ENCODE data around the gene TTR.

Gene TTR

DNA sequence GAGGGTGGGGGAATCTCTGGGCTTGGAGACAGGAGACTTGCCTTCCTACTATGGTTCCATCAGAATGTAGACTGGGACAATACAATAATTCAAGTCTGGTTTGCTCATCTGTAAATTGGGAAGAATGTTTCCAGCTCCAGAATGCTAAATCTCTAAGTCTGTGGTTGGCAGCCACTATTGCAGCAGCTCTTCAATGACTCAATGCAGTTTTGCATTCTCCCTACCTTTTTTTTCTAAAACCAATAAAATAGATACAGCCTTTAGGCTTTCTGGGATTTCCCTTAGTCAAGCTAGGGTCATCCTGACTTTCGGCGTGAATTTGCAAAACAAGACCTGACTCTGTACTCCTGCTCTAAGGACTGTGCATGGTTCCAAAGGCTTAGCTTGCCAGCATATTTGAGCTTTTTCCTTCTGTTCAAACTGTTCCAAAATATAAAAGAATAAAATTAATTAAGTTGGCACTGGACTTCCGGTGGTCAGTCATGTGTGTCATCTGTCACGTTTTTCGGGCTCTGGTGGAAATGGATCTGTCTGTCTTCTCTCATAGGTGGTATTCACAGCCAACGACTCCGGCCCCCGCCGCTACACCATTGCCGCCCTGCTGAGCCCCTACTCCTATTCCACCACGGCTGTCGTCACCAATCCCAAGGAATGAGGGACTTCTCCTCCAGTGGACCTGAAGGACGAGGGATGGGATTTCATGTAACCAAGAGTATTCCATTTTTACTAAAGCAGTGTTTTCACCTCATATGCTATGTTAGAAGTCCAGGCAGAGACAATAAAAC is 6.5 kb downstream of the TTR start:
- H3K4me3 ChIP-seq (ENCODE audit: low read length): no peak overlapping the region
- no peaks in the 10 kb centered on the region for H3K27me3 ChIP-seq (ENCODE audit: control insufficient read depth, insufficient read depth, low read length)
- no peak overlapping the region for H3K9ac ChIP-seq (ENCODE audit: low read length)
- H3K4me1 ChIP-seq (ENCODE audit: control insufficient read depth, low read depth, low read length): no peaks in the 10 kb centered on the region
- no peak overlapping the region for H3K27ac ChIP-seq (ENCODE audit: low read length)
- H3K36me3 ChIP-seq (ENCODE audit: control insufficient read depth, low read depth, low read length): no peaks in the 10 kb centered on the region
- H3K9me3 ChIP-seq (ENCODE audit: control insufficient read depth, low read depth, low read length): no peaks in the 10 kb centered on the region

- no peaks in the 10 kb centered on the region for H3K9me3 ChIP-seq (ENCODE audit: control insufficient read depth, low read depth, low read length)
- no peaks in the 10 kb centered on the region for H3K27me3 ChIP-seq (ENCODE audit: control insufficient read depth, insufficient read depth, low read length)
- no peaks in the 10 kb centered on the region for H3K4me1 ChIP-seq (ENCODE audit: control insufficient read depth, low read depth, low read length)
- H3K27ac ChIP-seq (ENCODE audit: low read length): no peak overlapping the region
- no peak overlapping the region for H3K9ac ChIP-seq (ENCODE audit: low read length)
- no peak overlapping the region for H3K4me3 ChIP-seq (ENCODE audit: low read length)
- H3K36me3 ChIP-seq (ENCODE audit: control insufficient read depth, low read depth, low read length): no peaks in the 10 kb centered on the region
Measured at GRCh38 chr18:31603315-31603714, 11.6 kb downstream of the TTR start.

- no peaks in the 10 kb centered on the region for H3K27me3 ChIP-seq (ENCODE audit: control insufficient read depth, insufficient read depth, low read length)
- H3K4me1 ChIP-seq (ENCODE audit: control insufficient read depth, low read depth, low read length): peaks cover 6% of the 10 kb centered on the region
Measured at GRCh38 chr18:31606265-31606664, 14.6 kb downstream of the TTR start.

DNA sequence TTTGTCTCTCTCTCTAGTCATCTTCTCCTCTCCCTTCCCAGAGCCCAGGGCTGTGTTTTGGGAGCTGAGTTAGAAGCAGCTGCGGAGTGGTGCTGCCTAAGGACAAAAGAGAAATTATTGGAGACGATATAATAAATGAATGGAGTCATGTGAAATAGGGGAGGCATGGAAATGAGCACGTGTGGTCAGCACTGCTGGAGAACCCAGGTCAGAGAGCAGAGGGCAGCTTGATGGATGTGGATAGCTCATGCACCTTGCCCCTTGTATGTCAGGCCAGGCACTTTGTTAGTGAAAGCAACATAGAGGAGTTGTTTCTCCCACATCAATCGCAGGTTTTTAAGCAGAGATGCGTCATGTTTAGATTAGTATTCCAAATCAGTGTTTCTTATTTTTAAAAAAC is 15.7 kb downstream of the TTR start:
- H3K9ac ChIP-seq (ENCODE audit: low read length): no peak overlapping the region
- no peak overlapping the region for H3K27ac ChIP-seq (ENCODE audit: low read length)
- H3K36me3 ChIP-seq (ENCODE audit: control insufficient read depth, low read depth, low read length): no peaks in the 10 kb centered on the region
- no peaks in the 10 kb centered on the region for H3K9me3 ChIP-seq (ENCODE audit: control insufficient read depth, low read depth, low read length)
- no peak overlapping the region for H3K4me3 ChIP-seq (ENCODE audit: low read length)
- H3K4me1 ChIP-seq (ENCODE audit: control insufficient read depth, low read depth, low read length): peaks cover 7% of the 10 kb centered on the region
- no peaks in the 10 kb centered on the region for H3K27me3 ChIP-seq (ENCODE audit: control insufficient read depth, insufficient read depth, low read length)

More at GRCh38 chr18:31606265-31606664, 14.6 kb downstream of the TTR start:
- Histone ChIP-seq H3K27ac (ENCODE audit: low read length) (no peak overlapping the region), H3K36me3 (ENCODE audit: control insufficient read depth, low read depth, low read length) (no peaks in the 10 kb centered on the region), H3K9me3 (ENCODE audit: control insufficient read depth, low read depth, low read length) (no peaks in the 10 kb centered on the region), H3K4me3 (ENCODE audit: low read length) (no peak overlapping the region), H3K9ac (ENCODE audit: low read length) (no peak overlapping the region)

GRCh38 chr18:31609886-31610285 is 18.2 kb downstream of the TTR start:
- no peaks in the 10 kb centered on the region for H3K27me3 ChIP-seq (ENCODE audit: control insufficient read depth, insufficient read depth, low read length)
- no peak overlapping the region for H3K4me3 ChIP-seq (ENCODE audit: low read length)
- H3K27ac ChIP-seq (ENCODE audit: low read length): no peak overlapping the region
- peaks cover 7% of the 10 kb centered on the region for H3K4me1 ChIP-seq (ENCODE audit: control insufficient read depth, low read depth, low read length)
- no peaks in the 10 kb centered on the region for H3K36me3 ChIP-seq (ENCODE audit: control insufficient read depth, low read depth, low read length)
- H3K9me3 ChIP-seq (ENCODE audit: control insufficient read depth, low read depth, low read length): no peaks in the 10 kb centered on the region
- no peak overlapping the region for H3K9ac ChIP-seq (ENCODE audit: low read length)

- Histone ChIP-seq H3K9ac (ENCODE audit: low read length) (no peak overlapping the region), H3K27me3 (ENCODE audit: control insufficient read depth, insufficient read depth, low read length) (no peaks in the 10 kb centered on the region), H3K4me1 (ENCODE audit: control insufficient read depth, low read depth, low read length) (peaks cover 7% of the 10 kb centered on the region), H3K4me3 (ENCODE audit: low read length) (no peak overlapping the region), H3K27ac (ENCODE audit: low read length) (no peak overlapping the region), H3K9me3 (ENCODE audit: control insufficient read depth, low read depth, low read length) (no peaks in the 10 kb centered on the region), H3K36me3 (ENCODE audit: control insufficient read depth, low read depth, low read length) (no peaks in the 10 kb centered on the region)
Measured at GRCh38 chr18:31610286-31611205, 18.9 kb downstream of the TTR start.

DNA sequence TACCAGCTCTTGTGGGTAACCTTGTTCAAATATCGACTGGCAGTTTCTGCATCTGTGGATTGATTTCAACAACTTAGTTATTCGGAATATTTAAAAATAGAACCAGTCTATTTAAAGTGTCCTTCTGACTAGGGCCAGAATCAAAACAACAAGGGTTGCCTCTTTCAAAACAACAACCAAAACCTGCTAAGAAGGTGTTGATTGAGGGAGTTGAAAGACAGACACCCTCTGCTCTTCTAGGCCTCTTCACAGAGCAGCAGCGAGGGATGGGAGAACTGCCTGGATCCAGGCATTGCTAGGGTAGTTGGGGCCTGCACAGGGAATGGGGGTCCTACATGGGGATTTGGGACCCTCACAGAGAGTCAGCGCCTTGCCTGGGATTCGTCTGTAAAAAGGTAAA is 19.8 kb downstream of the TTR start:
- Histone ChIP-seq H3K27ac (ENCODE audit: low read length) (no peak overlapping the region), H3K4me1 (ENCODE audit: control insufficient read depth, low read depth, low read length) (peaks cover 7% of the 10 kb centered on the region), H3K9ac (ENCODE audit: low read length) (no peak overlapping the region), H3K27me3 (ENCODE audit: control insufficient read depth, insufficient read depth, low read length) (no peaks in the 10 kb centered on the region), H3K4me3 (ENCODE audit: low read length) (no peak overlapping the region), H3K36me3 (ENCODE audit: control insufficient read depth, low read depth, low read length) (no peaks in the 10 kb centered on the region), H3K9me3 (ENCODE audit: control insufficient read depth, low read depth, low read length) (no peaks in the 10 kb centered on the region)

GRCh38 chr18:31612124-31612523 is 20.4 kb downstream of the TTR start:
- Histone ChIP-seq H3K27ac (ENCODE audit: low read length) (no peak overlapping the region), H3K4me3 (ENCODE audit: low read length) (no peak overlapping the region), H3K27me3 (ENCODE audit: control insufficient read depth, insufficient read depth, low read length) (no peaks in the 10 kb centered on the region), H3K9ac (ENCODE audit: low read length) (no peak overlapping the region), H3K4me1 (ENCODE audit: control insufficient read depth, low read depth, low read length) (peaks cover 7% of the 10 kb centered on the region), H3K9me3 (ENCODE audit: control insufficient read depth, low read depth, low read length) (no peaks in the 10 kb centered on the region), H3K36me3 (ENCODE audit: control insufficient read depth, low read depth, low read length) (no peaks in the 10 kb centered on the region)

DNA sequence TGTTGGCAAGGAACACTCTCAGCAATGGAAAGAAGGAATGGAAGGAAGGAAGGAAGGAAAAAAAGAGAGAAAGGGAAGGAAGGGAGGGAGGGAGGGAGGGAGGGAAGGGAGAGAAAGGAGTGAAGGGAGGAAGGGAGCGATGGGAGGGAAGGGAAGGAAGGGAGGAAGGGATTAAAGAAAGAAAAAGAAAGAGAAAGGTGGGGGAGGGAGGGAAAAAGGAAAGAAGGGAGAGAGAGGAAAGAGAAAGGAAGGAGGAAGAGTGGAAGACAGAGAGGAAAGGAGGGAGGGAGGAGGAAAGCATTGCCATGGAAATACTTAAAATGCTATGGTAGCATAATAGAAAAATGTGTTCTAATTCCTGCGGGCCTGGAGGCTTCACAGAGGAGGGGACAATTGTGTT is 22.4 kb downstream of the TTR start:
- Histone ChIP-seq H3K27me3 (ENCODE audit: control insufficient read depth, insufficient read depth, low read length) (no peaks in the 10 kb centered on the region), H3K27ac (ENCODE audit: low read length) (no peak overlapping the region), H3K4me1 (ENCODE audit: control insufficient read depth, low read depth, low read length) (peaks cover 7% of the 10 kb centered on the region), H3K9me3 (ENCODE audit: control insufficient read depth, low read depth, low read length) (no peaks in the 10 kb centered on the region), H3K9ac (ENCODE audit: low read length) (no peak overlapping the region), H3K4me3 (ENCODE audit: low read length) (no peak overlapping the region), H3K36me3 (ENCODE audit: control insufficient read depth, low read depth, low read length) (no peaks in the 10 kb centered on the region)

GRCh38 chr18:31616586-31616985 is 24.9 kb downstream of the TTR start:
- no peaks in the 10 kb centered on the region for H3K27me3 ChIP-seq (ENCODE audit: control insufficient read depth, insufficient read depth, low read length)
- H3K4me3 ChIP-seq (ENCODE audit: low read length): no peak overlapping the region
- H3K27ac ChIP-seq (ENCODE audit: low read length): no peak overlapping the region
- no peaks in the 10 kb centered on the region for H3K4me1 ChIP-seq (ENCODE audit: control insufficient read depth, low read depth, low read length)
- H3K9ac ChIP-seq (ENCODE audit: low read length): no peak overlapping the region
- no peaks in the 10 kb centered on the region for H3K9me3 ChIP-seq (ENCODE audit: control insufficient read depth, low read depth, low read length)
- H3K36me3 ChIP-seq (ENCODE audit: control insufficient read depth, low read depth, low read length): no peaks in the 10 kb centered on the region

GRCh38 chr18:31617031-31617717 is 25.5 kb downstream of the TTR start:
- H3K4me1 ChIP-seq (ENCODE audit: control insufficient read depth, low read depth, low read length): no peaks in the 10 kb centered on the region
- no peaks in the 10 kb centered on the region for H3K27me3 ChIP-seq (ENCODE audit: control insufficient read depth, insufficient read depth, low read length)
- H3K36me3 ChIP-seq (ENCODE audit: control insufficient read depth, low read depth, low read length): no peaks in the 10 kb centered on the region
- no peak overlapping the region for H3K9ac ChIP-seq (ENCODE audit: low read length)
- no peak overlapping the region for H3K27ac ChIP-seq (ENCODE audit: low read length)
- no peak overlapping the region for H3K4me3 ChIP-seq (ENCODE audit: low read length)
- H3K9me3 ChIP-seq (ENCODE audit: control insufficient read depth, low read depth, low read length): no peaks in the 10 kb centered on the region
